Measurements from ENCODE around the gene NUCB1.

Gene NUCB1

DNA sequence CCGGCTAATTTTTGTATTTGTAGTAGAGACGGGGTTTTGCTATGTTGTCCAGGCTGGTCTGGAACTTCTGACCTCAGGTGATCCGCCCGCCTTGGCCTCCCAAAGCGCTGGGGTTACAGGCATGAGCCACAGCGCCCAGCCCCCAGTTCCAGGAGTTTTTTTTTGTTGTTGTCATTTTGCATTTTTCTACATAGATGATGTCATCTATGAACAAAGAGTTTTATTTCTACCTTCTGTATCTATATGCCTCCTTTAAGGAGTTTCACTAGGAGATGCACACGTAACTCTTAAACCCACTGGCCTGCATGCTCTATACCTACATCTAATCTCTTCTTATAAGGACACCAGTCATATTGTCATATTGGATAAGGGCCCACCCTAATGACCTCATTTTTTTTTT, 38.1 kb downstream of the NUCB1 start:
- DNase-seq = no peak

DNA sequence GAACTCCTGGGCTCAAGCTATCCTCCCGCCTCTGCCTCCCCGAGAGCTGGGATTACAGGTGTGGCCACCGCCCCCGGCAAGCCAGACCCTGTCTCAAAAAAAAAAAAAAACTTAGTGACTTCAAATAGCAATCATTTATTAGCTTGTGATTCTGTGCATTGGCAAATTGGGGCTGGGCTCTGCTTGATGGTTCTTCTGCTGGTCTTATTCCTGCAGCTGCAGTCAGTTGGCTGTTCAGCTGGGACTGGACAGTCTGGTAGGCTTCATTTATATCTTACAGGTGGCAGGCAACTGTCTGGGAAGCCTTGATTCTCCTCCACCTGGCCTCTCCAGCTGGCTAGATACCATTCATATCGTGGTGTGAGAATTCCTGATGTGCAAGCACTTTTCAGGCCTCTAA, 40.8 kb downstream of the NUCB1 start:
- DNase-seq = no peak

DNA sequence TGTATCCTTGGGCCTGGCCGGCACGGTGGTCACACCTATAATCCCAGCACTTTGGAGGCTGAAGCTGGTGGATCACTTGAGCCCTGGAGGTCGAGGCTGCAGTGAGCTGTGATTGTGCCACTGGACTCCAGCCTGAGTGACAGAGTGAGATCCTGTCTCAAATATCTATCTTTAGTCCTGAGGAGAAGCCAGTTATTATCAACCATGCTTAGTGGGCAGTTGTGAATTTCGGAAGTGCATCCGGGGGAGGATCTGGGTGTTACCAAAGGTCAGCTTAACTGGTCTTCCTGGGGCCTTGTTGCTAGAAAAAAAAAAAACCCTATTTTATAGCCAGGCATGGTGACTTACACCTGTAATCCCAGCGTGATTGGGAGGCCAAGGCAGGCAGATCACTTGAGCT, 43.0 kb downstream of the NUCB1 start:
- DNase-seq = no peak

DNA sequence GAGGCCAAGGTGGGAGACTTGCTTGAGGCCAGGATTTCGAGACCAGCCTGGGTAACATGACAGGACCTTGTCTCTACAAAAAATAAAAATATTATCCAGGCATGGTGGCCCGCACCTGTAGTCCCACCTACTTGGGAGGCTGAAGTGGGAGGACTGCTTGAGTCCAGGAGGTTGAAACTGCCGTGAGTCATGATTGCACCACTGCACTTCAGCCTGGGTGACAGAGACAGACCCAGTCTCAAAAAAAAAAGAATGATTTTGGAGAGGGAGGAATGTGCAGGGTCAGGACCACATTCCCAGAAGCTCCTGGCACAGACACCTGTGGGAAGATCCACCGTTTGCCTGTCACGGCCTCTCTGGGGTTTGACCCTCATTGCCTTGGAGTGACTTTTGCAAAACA, 45.3 kb downstream of the NUCB1 start:
- DNase-seq = no peak

DNA sequence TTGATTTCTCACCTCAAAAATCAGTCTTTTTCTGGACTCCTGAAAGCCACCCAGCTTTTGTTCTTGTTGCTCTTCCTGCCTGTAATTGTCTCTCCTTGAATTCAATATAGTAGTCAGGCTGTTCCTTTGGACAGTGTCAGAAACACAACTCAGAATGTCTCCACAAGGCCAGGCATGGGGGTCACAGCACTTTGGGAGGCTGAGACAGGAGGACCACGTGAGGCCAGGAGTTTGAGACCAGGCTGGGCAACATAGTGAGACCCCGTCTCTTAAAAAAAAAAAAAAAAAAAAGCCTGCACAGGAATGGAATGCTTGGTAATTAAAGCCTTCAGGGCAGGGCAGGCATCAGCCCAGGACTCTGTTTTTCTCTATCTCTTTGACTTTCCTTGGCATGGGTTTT, 45.7 kb downstream of the NUCB1 start:
- no peak for DNase-seq

DNA sequence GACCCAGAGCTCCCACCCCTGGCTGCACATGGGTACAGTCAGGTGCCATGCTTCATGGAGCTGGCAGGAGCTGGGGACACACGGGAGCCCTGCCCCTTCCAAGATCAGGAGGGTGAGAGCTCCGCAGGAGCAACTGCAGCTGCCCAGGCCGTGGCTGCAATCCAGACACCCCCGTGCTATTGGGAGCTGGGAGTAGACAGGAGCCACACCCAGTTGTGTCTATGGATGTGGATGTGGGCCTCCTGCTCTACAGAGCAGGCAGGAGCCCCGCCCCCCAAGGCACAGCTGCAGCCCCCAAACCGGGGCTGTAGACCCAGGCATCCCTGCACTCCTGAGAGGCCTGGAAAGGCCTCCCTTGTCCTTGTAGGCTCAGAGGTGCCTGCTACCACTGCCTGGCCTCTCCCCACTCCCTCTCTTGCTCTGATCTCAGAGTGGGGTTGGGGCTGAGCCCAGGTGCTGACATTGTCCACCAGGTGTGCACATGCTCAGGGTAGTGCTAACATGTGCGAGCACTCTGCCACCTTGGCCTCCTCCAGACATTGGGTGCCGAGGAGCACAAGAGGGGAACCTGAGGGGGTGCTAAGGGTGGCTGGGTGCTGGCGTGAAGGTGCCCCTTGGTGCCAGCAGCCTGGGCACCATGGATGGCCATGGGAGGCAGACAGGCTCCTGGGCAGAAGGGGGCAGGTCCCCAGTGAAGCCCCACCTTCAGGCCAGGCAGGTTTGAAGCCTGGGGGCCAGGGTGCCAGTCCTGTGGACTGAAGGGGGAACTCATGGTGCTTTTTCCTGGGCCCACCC, 46.5 kb downstream of the NUCB1 start:
- no peak for DNase-seq

DNA sequence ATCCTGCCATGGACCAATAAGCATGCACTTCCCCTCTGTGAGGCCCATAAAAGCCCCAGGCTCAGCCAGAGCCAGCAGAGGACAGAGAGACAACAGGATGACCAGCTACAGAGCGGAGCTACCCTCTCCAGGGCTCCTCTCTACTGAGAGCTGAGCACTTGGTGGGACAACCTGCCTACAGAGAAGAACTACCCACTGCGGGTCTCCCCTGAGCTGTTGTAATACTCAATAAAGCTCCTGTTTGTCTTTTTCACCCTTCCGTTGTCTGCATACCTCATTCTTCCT, 47.1 kb downstream of the NUCB1 start:
- no peak for DNase-seq

DNA sequence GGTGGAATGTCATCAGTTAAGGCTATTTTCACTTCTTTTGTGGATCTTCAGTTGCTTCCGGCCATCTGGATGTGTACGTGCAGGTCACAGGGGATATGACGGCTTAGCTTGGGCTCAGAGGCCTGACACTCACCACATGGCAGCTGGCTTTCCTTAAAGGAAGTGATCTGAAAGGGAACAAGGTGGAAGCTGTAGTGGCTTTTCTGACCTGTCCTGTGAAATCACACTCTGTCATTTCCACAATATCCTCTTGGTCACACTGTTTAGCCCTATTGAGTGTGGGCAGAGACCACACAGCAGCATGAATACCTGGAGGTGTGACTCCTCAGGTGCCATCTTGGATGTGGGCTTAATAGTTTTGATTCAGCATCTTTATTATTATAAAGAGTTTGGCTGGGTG, 50.0 kb downstream of the NUCB1 start:
- DNase-seq = no peak

DNA sequence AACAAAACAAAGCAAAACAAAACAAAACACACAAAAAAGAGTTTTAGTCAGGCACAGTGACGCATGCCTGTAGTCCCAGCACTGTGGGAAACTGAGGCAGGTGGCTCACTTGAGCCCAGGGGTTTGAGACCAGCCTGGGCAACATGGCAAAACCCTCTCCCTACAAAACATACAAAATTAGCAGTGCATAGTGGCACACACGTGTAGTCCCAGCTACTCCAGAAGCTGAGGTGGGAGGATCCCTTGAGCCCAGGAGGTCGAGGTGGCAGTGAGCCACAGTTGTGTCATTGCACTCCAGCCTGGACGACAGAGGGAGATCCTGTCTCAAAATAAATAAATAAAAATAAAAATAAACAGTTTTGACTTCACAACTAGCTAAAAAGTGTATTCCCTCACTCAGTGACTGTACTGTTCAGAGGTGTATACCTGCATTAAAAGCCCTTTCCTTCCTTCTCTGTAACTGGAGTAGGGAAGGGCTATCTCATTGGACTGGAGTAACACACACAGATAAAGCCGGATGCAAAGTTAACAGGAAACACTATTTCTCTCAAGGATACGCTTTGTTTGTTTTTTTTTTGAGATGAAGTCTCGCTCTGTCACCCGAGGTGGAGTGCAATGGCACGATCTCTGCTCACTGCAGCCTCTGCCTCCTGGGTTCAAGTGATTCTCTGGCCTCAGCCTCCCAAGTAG, 50.9 kb downstream of the NUCB1 start:
- DNase-seq = no peak

DNA sequence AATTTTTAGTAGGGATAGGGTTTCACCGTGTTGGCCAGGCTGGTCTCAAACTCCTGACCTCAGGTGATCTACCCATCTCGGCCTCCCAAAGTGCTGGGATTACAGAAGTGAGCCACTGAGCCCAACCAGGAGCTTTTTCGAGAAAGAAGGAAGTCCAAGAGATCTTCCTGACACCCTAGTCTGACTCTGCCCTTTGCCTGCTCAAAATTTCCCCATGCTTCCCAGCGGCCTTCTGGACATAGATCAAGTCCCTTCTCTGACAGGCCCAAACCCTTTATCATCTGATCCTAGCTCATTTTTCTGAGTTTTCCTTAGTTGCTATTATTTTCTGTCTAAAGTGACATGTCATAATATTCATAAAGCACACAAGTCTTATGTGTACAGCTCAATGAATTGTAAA, 53.0 kb downstream of the NUCB1 start:
- DNase-seq = no peak

DNA sequence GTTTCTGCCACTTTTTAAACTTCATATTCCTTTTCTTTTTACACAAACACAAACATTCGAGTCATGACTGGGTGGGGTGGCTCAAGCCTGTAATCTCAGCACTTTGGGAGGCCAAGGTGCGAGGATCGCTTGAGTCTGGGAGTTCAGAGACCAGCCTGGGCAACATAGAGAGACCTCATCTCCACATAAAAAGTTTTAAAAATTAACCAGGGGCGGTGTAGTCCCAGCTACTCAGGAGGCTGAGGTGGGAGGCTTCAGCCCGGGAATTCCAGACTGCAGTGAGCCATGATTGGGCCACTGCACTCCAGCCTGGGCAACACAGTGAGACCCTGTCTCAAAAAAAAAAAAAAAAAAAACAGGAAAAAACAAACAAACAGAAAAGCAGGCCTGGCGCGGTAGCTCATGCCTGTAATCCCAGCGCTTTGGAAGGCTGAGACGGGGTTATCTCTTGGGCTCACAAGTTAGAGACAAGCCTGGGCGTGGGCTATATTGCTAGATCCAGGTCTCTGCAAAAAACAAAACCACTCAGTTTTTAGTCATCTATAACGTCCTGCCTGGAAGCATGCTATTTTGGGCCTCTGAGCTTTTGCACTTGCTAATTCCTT, 54.0 kb downstream of the NUCB1 start:
- no peak for DNase-seq

DNA sequence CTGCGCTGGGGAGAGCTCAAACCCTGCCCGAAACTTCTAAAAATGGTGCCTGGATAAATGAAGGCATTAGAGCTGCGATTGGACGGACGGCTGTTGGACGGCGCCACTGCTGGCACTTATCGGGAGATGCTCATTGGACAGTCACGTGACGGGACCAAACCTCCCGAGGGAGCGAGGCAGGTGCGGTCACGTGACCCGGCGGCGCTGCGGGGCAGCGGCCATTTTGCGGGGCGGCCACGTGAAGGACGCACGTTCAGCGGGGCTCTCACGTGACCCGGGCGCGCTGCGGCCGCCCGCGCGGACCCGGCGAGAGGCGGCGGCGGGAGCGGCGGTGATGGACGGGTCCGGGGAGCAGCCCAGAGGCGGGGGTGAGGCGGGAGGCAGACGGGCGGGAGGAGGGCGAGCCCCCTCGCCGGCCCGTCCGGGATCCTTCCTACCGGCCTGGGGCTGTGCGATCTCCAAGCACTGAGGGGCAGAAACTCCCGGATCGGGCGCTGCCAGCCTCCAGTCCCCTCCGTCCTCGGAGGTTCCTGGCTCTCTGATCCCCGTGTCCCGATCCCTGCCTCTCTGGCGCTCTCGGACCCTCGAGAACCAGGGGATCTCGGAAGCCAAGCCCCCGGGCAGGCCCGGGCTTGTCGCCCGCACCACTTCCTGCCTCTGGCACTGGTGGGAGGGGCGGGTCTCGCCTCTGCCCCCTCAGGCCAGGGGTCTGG, 54.6 kb downstream of the NUCB1 start, which contains the start of gene BAX:
BAX (plus strand) TSS at position 281 of the 713 bp plus-strand sequence; CDS start at position 335, 54 bp downstream.
- peak; percentile 86 for DNase-seq

DNA sequence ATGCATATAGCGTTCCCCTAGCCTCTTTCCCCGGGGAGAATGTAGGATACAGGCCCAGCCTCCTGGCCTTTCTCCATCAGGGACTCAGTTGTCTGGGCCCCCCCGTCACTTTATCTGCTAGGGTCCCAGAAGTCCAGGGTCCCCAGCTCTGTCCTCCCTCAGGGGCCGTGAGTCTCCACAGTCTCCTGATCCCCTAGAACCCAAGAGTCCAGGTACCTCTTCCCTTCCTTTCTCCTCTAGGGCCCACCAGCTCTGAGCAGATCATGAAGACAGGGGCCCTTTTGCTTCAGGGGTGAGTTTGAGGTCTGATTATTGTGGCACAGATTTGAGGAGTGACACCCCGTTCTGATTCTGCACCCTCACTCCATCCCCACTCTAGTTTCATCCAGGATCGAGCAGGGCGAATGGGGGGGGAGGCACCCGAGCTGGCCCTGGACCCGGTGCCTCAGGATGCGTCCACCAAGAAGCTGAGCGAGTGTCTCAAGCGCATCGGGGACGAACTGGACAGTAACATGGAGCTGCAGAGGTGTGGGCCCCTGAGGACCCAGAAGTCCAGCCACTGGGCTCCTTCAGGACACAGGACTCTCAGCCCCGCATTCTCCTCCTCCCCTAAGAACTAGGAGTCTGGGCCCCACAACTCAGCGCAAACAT, 55.3 kb downstream of the NUCB1 start:
- no peak for DNase-seq

DNA sequence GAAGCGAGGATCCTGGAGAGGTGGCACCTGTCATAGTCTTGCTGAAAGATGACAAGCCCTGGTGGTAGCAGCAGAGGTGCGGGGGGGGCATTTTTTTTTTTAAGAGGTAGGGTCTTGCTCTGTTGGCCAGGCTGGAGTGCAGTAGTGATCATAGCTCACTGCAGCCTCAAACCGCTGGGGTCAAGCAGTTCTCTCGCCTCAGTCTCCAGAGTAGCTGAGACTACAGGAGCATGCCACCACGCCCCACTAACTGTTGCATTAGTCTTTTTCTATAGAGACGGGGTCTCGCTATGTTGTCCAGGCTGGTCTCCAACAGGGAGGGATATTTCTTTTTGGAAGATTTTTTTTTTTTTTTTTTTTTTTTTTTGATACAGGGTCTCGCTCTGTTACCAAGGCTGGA, 57.9 kb downstream of the NUCB1 start:
- no peak for DNase-seq

DNA sequence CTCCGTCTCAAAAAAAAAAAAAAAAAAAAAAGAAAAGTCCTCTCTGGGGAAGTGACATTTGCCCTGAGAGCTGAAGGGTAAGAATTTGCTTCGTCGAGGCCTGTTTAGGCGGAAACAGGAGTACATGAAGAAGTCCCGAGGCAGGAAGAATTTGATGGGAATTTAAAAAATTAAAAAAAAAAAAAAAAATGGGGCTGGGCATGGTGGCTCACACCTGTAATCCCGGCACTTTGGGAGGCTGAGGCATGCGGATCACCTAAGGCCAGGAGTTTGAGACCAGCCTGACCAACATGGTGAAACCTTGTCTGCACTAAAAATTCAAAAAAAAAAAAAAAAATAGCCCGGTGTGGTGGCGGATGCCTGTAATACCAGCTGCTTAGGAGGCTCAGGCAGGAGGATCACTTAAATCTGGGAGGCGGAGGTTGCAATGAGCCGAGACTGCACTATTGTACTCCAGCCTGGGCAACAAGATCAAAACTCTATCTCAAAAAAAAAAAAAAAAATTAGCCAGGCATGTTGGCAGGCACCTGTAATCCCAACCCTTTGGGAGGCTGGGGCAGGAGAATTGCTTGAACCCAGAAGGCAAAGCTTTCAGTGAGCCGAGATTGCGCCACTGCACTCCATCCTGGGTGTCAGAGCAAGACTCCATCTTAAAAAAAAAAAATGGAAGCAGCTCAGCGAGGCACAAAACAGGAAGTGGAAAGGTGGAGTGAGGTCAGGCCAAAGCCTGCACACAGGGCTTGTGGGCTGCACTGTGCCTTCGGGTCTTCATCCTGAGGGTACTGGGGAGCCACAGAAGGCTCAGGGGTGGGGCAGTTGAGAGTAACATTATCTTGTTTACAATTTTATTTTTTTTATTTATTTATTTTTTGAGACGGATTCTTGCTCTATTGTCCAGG, 59.5 kb downstream of the NUCB1 start:
- DNase-seq = no peak

DNA sequence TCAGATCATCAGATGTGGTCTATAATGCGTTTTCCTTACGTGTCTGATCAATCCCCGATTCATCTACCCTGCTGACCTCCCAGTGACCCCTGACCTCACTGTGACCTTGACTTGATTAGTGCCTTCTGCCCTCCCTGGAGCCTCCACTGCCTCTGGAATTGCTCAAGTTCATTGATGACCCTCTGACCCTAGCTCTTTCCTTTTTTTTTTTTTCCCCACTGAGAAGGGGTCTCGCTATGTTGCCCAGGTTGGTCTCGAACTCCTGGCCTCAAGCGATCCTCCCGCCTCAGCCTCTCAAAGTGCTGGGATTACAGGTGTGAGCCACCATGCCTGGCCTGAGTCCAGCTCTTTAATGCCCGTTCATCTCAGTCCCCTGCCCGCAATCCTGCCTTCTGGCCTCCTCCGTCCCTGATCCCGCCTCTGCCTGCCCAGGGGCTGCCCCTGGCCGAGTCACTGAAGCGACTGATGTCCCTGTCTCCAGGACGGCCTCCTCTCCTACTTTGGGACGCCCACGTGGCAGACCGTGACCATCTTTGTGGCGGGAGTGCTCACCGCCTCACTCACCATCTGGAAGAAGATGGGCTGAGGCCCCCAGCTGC, 61.0 kb downstream of the NUCB1 start:
- DNase-seq = no peak

DNA sequence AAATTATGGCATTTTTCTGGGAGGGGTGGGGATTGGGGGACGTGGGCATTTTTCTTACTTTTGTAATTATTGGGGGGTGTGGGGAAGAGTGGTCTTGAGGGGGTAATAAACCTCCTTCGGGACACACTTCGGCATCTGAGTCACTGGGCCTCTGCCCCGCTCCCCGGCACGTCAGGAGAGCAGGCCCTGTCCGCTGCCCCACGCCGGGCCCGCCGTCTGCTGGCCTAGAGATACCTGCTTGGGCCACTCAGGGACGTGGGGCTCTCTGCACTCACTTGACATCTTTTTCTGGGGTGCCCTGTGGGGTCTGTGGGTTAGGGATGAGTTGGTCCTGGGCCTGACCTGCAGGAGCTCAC, 61.5 kb downstream of the NUCB1 start:
- no peak for DNase-seq

DNA sequence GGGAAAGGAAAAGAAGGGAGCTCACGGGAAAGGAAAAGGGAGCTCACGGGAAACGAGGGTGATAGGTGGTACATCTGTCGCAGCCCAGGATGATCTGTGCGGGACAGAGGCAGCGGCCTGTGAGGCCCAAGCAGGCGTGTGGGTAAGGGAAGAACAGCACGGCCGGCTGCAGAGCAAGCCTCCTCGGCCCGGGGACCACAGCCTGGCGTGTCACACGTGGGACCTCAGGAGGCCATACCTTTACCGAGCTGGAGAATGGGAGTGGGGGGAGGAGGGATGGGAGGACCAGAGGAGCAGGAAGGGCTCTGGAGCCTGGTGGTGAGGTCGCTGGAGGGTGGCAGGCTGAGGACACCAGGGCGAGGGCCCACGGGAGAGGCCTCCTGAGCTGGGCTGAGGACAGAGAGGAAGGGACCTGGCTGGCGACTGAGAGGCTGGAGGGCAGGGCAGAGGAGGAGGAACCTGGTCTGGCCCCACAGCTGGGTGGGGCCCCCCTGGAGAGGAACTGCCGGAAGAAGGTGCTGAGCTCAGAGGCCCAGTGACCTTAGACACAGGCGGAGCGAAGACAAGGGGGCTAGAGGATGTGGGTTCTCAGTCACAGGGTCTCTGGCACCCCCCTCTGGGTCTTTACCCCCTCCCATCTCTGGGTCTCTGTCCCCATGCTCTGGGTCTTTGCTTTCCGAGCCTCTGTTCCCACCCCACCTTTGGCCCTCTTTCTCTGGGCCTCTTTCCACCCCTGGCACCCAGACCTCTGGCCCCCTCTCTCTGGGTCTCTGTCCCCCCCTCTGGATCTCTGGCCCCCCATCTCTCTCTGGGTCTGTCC, 62.1 kb downstream of the NUCB1 start:
- no peak for DNase-seq

DNA sequence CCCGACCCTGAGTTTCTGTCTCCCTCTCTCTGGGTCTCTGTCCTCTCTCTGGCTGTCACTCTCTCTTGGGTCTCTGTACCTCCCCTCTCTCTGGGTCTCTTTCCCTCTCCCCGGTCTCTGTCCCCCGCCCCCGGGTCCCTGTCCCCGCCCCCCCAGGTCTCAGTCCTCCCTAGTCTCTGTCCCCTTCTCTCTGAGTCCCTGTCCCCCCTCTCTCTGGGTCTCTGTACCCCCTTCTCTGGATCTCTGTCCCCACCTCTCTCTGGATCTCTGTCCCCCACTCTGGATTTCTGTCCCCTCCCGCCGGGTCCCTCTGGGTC, 62.7 kb downstream of the NUCB1 start:
- DNase-seq = no peak

DNA sequence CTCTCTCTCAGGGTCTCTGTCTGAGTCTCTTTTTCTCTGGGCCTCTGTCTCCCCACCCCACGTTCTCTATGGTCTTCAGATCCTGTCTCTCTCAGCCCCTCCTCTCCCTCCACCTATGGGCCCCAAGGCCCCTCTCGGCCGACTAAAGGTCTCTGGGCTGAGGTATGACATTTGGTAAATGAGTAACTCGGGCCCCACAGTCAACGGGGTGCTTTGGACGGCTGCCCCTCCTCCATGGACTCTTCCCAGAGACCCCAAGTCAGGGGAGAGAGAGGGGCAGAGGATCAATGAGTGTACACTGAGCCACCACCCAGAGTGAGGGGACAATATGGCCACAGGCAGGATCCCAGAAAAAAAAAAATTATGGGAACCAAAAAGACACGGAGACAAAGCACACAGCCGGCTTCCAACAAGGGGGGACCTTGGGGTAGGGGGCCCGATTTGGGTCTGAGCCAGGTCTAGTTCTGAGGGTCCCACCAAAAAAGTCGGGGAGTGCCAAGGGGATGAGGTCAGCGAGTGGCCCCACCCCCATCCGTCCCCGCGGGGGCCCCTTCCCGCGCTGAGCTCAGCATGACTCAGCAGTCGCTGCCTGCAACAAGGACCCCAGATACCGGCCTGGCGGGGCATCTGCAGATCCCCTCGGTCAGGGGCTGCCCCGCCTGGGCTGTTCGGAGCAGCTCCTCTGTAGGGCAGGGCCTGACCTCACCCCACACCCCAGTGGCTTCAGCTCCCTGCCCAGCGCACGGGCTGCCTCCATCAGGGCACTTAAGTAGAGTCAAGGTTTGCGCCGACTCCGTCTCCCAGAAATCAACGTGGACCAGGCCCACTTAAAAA, 63.5 kb downstream of the NUCB1 start:
- DNase-seq = peak; percentile 55

Data from activated T-cell treated with anti-CD3 and anti-CD28 coated beads, Interleukin-2, amount 50 U/mL, for 1 hour (primary cell).